ENCODE results near the gene KICS2.

DNA sequence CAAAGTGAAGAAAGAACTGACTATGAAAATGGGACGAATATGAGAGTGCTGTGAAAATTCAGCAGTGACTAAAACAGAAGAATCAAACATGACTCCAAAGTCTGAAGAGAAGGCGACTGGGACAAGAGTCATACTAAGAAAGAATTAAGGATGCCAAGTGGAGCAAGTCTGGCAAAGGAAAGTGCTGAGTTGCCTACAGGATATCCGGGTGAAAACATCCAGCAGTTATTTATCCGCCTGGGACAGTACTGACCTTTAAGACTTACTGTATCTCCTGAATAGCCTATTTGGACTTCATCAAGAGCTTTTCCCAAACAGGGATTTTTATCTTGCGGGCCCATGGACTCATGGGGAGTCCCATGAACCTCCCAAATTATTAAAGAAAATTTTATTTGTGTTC is 41.1 kb downstream of the KICS2 start:
- TF ChIP-seq TCF7L2 (IDR thresholded peaks at IDR 0.05; ENCODE audit: low read depth, low read length) (no peak), CTCF (IDR thresholded peaks at IDR 0.05) (no peak), POLR2AphosphoS5 (IDR thresholded peaks at IDR 0.05; ENCODE audit: low read depth, low read length) (no peak)
- TF ChIP-seq, protein P1, sequence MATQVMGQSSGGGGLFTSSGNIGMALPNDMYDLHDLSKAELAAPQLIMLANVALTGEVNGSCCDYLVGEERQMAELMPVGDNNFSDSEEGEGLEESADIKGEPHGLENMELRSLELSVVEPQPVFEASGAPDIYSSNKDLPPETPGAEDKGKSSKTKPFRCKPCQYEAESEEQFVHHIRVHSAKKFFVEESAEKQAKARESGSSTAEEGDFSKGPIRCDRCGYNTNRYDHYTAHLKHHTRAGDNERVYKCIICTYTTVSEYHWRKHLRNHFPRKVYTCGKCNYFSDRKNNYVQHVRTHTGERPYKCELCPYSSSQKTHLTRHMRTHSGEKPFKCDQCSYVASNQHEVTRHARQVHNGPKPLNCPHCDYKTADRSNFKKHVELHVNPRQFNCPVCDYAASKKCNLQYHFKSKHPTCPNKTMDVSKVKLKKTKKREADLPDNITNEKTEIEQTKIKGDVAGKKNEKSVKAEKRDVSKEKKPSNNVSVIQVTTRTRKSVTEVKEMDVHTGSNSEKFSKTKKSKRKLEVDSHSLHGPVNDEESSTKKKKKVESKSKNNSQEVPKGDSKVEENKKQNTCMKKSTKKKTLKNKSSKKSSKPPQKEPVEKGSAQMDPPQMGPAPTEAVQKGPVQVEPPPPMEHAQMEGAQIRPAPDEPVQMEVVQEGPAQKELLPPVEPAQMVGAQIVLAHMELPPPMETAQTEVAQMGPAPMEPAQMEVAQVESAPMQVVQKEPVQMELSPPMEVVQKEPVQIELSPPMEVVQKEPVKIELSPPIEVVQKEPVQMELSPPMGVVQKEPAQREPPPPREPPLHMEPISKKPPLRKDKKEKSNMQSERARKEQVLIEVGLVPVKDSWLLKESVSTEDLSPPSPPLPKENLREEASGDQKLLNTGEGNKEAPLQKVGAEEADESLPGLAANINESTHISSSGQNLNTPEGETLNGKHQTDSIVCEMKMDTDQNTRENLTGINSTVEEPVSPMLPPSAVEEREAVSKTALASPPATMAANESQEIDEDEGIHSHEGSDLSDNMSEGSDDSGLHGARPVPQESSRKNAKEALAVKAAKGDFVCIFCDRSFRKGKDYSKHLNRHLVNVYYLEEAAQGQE (IDR thresholded peaks at IDR 0.05; ENCODE audit: insufficient read depth in 1 of 2, low read depth in 2 of 2, low read length in 1 of 2), result no peak

Measured in Panc1 (cell line).